Fibroblast of lung (primary cell): Measurements from ENCODE around the gene GPR162. TPM values are rescaled to one million over a fixed set of nuclear protein-coding genes. Genes with fewer than 3 reads are reported as not detected.

Experiments
- DNase-seq, 2 donors: peaks; one replicate each; pipeline versions ENCODE4 v3.0.0 to v3.0.0-alpha.2; 2010; ENCODE audit warnings: low read depth in 2 of 2
- H2AFZ ChIP-seq: 2 replicates; pipeline ENCODE4 v1.5.1; 2012; ENCODE audit warnings: low read length, control low read depth, inconsistent platforms
- H3K27ac ChIP-seq: 2 replicates; pipeline ENCODE4 v1.5.1; 2011; ENCODE audit warnings: low read length, control low read depth; ENCODE audit not compliant: insufficient read depth
- H3K27me3 ChIP-seq: 2 replicates; pipeline ENCODE4 v1.5.1; 2011; ENCODE audit warnings: mild to moderate bottlenecking, low read length; ENCODE audit not compliant: control insufficient read depth, insufficient read depth
- H3K36me3 ChIP-seq: 2 replicates; pipeline ENCODE4 v1.5.1; 2011; ENCODE audit warnings: low read length; ENCODE audit not compliant: control insufficient read depth, insufficient read depth
- H3K4me1 ChIP-seq: 2 replicates; pipeline ENCODE4 v1.5.1; 2011; ENCODE audit warnings: low read length; ENCODE audit not compliant: control insufficient read depth, insufficient read depth; ENCODE audit errors: extremely low read depth
- H3K4me2 ChIP-seq: 2 replicates; pipeline ENCODE4 v1.5.1; 2011; ENCODE audit warnings: low read length, control low read depth; ENCODE audit not compliant: insufficient read depth; ENCODE audit errors: extremely low read depth
- H3K4me3 ChIP-seq, 4 experiments: fragments of 200-600 bp in 1 of 4; sonication (generic) in 1 of 4; replicated peaks in 1 of 4; 2 replicates each; pipeline ENCODE4 v1.5.1; 2011 to 2016; ENCODE audit warnings: low read length in 4 of 4, low read depth in 3 of 4, mild to moderate bottlenecking in 3 of 4, control low read depth in 2 of 4, inconsistent platforms in 1 of 4, mixed read lengths in 1 of 4; ENCODE audit not compliant: insufficient read depth in 1 of 4; ENCODE audit errors: control extremely low read depth in 1 of 4
- H3K79me2 ChIP-seq: 2 replicates; pipeline ENCODE4 v1.5.1; 2012; ENCODE audit warnings: mild to moderate bottlenecking, low read length, inconsistent platforms; ENCODE audit not compliant: control insufficient read depth, insufficient read depth
- H3K9ac ChIP-seq: 2 replicates; pipeline ENCODE4 v1.5.1; 2011; ENCODE audit warnings: mild to moderate bottlenecking, low read length, control low read depth; ENCODE audit not compliant: insufficient read depth
- H3K9me3 ChIP-seq: 2 replicates; pipeline ENCODE4 v1.5.1; 2012; ENCODE audit warnings: low read depth, low read length; ENCODE audit not compliant: control insufficient read depth, insufficient read depth
- H4K20me1 ChIP-seq: 2 replicates; pipeline ENCODE4 v1.5.1; 2011; ENCODE audit warnings: low read length; ENCODE audit not compliant: control insufficient read depth, insufficient read depth; ENCODE audit errors: extremely low read depth
- EZH2 ChIP-seq: IDR thresholded peaks from 2 replicates; pipeline ENCODE4 v1.5.1; 2012; ENCODE audit warnings: low read length, control low read depth, mild to moderate bottlenecking; ENCODE audit errors: missing control alignments
- polyA plus RNA-seq, 2 donors: library from polyadenylated mRNA; depleted of rRNA in 1 of 2; stranded (reverse) in 1 of 2; unstranded in 1 of 2; fragments of >200 nt; gene quantifications; 2 replicates each; pipeline ENCODE4 v1.2.1, GENCODE V29; 2011 to 2012; ENCODE audit warnings: missing spikeins in 1 of 2
- total RNA-seq: library from RNA; depleted of rRNA; stranded (reverse); fragments of >200 nt; gene quantifications from 2 replicates; pipeline ENCODE4 v1.2.1, GENCODE V29; 2014
- TF ChIP-seq, protein P1 (sequence below), 2 donors: IDR thresholded peaks in 1 of 2; conservative IDR thresholded peaks in 1 of 2; 1 replicate in 1 of 2; 2 replicates in 1 of 2; pipeline ENCODE4 v1.5.1; 2011 to 2012; ENCODE audit warnings: low read length in 2 of 2, control low read depth in 1 of 2, inconsistent platforms in 1 of 2, low read depth in 1 of 2, mild to moderate bottlenecking in 1 of 2

The GPR162 gene
- total and polyA plus RNA-seq, 2 donors (not counting 1 experiment from before 2014, with no cell fraction given): 5.6 to 11.1 TPM

DNA sequence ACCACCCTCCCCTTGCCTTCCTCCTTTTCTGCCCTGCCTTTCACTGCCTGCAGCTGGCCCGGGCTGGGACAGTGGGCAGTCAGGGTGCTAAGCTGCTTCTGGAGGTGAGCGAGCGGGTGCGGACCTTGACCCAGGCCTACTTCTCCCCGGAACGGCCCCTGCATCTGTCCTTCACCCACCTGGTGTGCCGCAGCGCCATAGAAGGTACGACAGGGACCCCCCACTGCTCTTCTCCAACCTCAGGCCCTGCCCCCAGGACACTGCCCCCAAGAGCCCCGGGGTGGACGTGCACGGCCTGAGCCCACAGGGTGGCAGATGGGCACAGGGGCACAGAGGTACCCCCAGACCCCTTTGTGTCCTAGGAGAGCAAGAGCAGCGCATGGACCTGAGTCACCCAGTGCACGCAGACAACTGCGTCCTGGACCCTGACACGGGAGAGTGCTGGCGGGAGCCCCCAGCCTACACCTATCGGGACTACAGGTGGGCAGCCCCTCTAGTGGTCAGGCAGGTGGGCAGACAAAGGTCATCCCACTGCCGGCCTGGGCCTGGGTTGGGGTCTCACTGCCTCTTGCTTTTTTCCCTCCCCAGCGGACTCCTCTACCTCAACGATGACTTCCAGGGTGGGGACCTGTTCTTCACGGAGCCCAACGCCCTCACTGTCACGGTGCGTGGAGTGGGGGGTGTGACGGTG is 15.9 kb downstream of the GPR162 start:
- H3K9ac ChIP-seq: no peak overlapping the region
- TF ChIP-seq EZH2: no peak
- TF ChIP-seq, protein P1, sequence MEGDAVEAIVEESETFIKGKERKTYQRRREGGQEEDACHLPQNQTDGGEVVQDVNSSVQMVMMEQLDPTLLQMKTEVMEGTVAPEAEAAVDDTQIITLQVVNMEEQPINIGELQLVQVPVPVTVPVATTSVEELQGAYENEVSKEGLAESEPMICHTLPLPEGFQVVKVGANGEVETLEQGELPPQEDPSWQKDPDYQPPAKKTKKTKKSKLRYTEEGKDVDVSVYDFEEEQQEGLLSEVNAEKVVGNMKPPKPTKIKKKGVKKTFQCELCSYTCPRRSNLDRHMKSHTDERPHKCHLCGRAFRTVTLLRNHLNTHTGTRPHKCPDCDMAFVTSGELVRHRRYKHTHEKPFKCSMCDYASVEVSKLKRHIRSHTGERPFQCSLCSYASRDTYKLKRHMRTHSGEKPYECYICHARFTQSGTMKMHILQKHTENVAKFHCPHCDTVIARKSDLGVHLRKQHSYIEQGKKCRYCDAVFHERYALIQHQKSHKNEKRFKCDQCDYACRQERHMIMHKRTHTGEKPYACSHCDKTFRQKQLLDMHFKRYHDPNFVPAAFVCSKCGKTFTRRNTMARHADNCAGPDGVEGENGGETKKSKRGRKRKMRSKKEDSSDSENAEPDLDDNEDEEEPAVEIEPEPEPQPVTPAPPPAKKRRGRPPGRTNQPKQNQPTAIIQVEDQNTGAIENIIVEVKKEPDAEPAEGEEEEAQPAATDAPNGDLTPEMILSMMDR (conservative IDR thresholded peaks at IDR 0.05 in 1 of 2, IDR thresholded peaks at IDR 0.05 in 1 of 2; ENCODE audit: low read depth in 1 of 2, low read length in 2 of 2): no peak
- no peaks in the 10 kb centered on the region for H3K27me3 ChIP-seq
- H3K79me2 ChIP-seq: no peaks in the 10 kb centered on the region
- H3K9me3 ChIP-seq: no peaks in the 10 kb centered on the region
- no peak overlapping the region for H2AFZ ChIP-seq
- H3K4me2 ChIP-seq: no peak overlapping the region
- H3K36me3 ChIP-seq: peaks cover 29% of the 10 kb centered on the region
- DNase-seq: no peak
- no peaks in the 10 kb centered on the region for H3K4me1 ChIP-seq
- H4K20me1 ChIP-seq: no peaks in the 10 kb centered on the region
- H3K4me3 ChIP-seq: no peak overlapping the region
- H3K27ac ChIP-seq: no peak overlapping the region

GRCh38 chr12:6838854-6839253 is 17.2 kb downstream of the GPR162 start:
- no peaks in the 10 kb centered on the region for H3K4me1 ChIP-seq
- TF ChIP-seq, protein P1 (conservative IDR thresholded peaks at IDR 0.05 in 1 of 2, IDR thresholded peaks at IDR 0.05 in 1 of 2; ENCODE audit: low read depth in 1 of 2, low read length in 2 of 2): no peak
- no peak for TF ChIP-seq EZH2
- no peaks in the 10 kb centered on the region for H4K20me1 ChIP-seq
- H3K36me3 ChIP-seq: peaks cover 27% of the 10 kb centered on the region
- no peaks in the 10 kb centered on the region for H3K79me2 ChIP-seq
- no peak overlapping the region for H3K27ac ChIP-seq
- H3K9me3 ChIP-seq: no peaks in the 10 kb centered on the region
- DNase-seq: no peak
- no peak overlapping the region for H3K4me3 ChIP-seq
- no peaks in the 10 kb centered on the region for H3K27me3 ChIP-seq
- H3K9ac ChIP-seq: no peak overlapping the region
- no peak overlapping the region for H2AFZ ChIP-seq
- H3K4me2 ChIP-seq: no peak overlapping the region

- no peak for DNase-seq
- H3K9me3 ChIP-seq: no peaks in the 10 kb centered on the region
- no peaks in the 10 kb centered on the region for H4K20me1 ChIP-seq
- no peak overlapping the region for H3K9ac ChIP-seq
- no peak overlapping the region for H2AFZ ChIP-seq
- H3K79me2 ChIP-seq: no peaks in the 10 kb centered on the region
- no peaks in the 10 kb centered on the region for H3K27me3 ChIP-seq
- H3K4me3 ChIP-seq: no peak overlapping the region
- H3K36me3 ChIP-seq: peaks cover 27% of the 10 kb centered on the region
- no peaks in the 10 kb centered on the region for H3K4me1 ChIP-seq
- H3K4me2 ChIP-seq: no peak overlapping the region
- H3K27ac ChIP-seq: no peak overlapping the region
- no peak for TF ChIP-seq EZH2
- TF ChIP-seq, protein P1 (conservative IDR thresholded peaks at IDR 0.05 in 1 of 2, IDR thresholded peaks at IDR 0.05 in 1 of 2; ENCODE audit: low read depth in 1 of 2, low read length in 2 of 2): no peak
Measured at GRCh38 chr12:6839482-6840201, 18.0 kb downstream of the GPR162 start.
